HEK293 (cell line): ENCODE results near the gene DISP3.

Experiments
- GLI4 ChIP-seq: fragments of 450-650 bp; formaldehyde crosslinking; IDR thresholded peaks from 2 replicates; pipeline ENCODE4 v1.5.1; 2016; ENCODE audit warnings: missing biosample characterization, missing genetic modification characterization
- KLF16 ChIP-seq: fragments of 450-650 bp; formaldehyde crosslinking; IDR thresholded peaks from 2 replicates; pipeline ENCODE4 v1.5.1; 2017; ENCODE audit warnings: missing biosample characterization, missing genetic modification characterization
- TF ChIP-seq, protein P1 (sequence below): fragments of 450-650 bp; formaldehyde crosslinking; IDR thresholded peaks from 2 replicates; pipeline ENCODE4 v1.5.1; 2016; ENCODE audit warnings: missing biosample characterization, missing genetic modification characterization
- TF ChIP-seq, protein P2 (sequence below): fragments of 450-650 bp; formaldehyde crosslinking; IDR thresholded peaks from 2 replicates; pipeline ENCODE4 v1.5.1; 2016; ENCODE audit warnings: missing biosample characterization, missing genetic modification characterization

DNA sequence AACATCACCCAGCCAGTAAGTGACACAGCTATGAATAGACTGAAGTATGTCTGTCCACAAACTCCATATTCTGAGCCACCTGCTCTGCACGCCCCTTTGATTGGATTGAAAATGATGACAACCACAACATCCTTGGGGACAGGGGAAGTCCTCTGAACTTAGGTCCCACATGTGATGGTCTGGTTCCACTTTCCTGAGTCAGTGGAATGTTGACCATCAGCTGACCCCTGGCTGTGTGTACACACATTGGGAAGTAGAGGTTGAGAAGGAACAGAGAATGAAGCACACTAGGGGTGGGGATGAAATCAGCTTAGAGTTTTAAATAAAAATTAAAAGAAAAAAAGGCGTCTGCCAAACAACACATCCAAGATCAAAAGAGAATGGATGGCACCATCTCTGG is 8.0 kb upstream of the DISP3 start:
- TF ChIP-seq KLF16 (tag by site-specific recombination) (no peak), GLI4 (tag by site-specific recombination) (no peak)
- TF ChIP-seq, protein P1, sequence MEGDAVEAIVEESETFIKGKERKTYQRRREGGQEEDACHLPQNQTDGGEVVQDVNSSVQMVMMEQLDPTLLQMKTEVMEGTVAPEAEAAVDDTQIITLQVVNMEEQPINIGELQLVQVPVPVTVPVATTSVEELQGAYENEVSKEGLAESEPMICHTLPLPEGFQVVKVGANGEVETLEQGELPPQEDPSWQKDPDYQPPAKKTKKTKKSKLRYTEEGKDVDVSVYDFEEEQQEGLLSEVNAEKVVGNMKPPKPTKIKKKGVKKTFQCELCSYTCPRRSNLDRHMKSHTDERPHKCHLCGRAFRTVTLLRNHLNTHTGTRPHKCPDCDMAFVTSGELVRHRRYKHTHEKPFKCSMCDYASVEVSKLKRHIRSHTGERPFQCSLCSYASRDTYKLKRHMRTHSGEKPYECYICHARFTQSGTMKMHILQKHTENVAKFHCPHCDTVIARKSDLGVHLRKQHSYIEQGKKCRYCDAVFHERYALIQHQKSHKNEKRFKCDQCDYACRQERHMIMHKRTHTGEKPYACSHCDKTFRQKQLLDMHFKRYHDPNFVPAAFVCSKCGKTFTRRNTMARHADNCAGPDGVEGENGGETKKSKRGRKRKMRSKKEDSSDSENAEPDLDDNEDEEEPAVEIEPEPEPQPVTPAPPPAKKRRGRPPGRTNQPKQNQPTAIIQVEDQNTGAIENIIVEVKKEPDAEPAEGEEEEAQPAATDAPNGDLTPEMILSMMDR (tag by site-specific recombination): no peak
- TF ChIP-seq, protein P2, sequence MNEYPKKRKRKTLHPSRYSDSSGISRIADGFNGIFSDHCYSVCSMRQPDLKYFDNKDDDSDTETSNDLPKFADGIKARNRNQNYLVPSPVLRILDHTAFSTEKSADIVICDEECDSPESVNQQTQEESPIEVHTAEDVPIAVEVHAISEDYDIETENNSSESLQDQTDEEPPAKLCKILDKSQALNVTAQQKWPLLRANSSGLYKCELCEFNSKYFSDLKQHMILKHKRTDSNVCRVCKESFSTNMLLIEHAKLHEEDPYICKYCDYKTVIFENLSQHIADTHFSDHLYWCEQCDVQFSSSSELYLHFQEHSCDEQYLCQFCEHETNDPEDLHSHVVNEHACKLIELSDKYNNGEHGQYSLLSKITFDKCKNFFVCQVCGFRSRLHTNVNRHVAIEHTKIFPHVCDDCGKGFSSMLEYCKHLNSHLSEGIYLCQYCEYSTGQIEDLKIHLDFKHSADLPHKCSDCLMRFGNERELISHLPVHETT (tag by site-specific recombination): no peak
